ENCODE measurements around the gene NAPA. TPM values are rescaled to one million over a fixed set of nuclear protein-coding genes. Genes with fewer than 3 reads are reported as not detected.

The NAPA gene
- total RNA-seq, 4 donors from 2014 or later, result 146 to 354 (median 213) TPM

DNA sequence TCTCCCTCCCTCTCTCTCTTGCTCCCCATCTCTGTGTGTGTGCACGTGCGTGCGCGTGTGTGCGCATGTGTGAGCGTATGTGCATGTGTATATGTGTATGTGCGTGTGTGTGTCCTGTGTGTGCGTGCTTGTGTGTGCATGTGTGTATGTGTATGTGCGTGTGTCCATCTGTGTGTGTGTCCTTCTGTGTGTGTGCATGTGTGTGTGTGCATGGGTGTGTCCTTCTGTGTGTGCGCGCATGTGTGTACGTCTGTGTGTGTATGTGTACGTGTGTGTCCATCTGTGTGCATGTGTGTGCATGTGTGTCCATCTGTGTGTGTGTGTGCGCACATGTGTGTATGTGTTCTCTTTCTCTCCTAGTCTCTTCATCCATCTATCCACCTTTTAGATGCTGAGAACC lies 55.4 kb downstream of the NAPA start:
- peaks cover 11% of the 10 kb centered on the region for H3K27me3 ChIP-seq
- 84% methylated on average over 14 of the region's 14 CpGs for WGBS, 2 donors
- DNase-seq, result no peak
- H3K36me3 ChIP-seq, result no peaks in the 10 kb centered on the region
- H3K27ac ChIP-seq, result no peak overlapping the region
- intact Hi-C loops (cut with DNase I), result no loop called here
- TF ChIP-seq, protein P1, sequence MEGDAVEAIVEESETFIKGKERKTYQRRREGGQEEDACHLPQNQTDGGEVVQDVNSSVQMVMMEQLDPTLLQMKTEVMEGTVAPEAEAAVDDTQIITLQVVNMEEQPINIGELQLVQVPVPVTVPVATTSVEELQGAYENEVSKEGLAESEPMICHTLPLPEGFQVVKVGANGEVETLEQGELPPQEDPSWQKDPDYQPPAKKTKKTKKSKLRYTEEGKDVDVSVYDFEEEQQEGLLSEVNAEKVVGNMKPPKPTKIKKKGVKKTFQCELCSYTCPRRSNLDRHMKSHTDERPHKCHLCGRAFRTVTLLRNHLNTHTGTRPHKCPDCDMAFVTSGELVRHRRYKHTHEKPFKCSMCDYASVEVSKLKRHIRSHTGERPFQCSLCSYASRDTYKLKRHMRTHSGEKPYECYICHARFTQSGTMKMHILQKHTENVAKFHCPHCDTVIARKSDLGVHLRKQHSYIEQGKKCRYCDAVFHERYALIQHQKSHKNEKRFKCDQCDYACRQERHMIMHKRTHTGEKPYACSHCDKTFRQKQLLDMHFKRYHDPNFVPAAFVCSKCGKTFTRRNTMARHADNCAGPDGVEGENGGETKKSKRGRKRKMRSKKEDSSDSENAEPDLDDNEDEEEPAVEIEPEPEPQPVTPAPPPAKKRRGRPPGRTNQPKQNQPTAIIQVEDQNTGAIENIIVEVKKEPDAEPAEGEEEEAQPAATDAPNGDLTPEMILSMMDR (IDR thresholded peaks at IDR 0.05), result no peak
- TF ChIP-seq POLR2A (IDR thresholded peaks at IDR 0.05), result no peak
- H3K4me3 ChIP-seq (replicated peaks in 1 of 3), result no peak overlapping the region
- H3K9me3 ChIP-seq, result no peaks in the 10 kb centered on the region
- peaks cover 0 to 6% of the 10 kb centered on the region in 2 donors for H3K4me1 ChIP-seq

DNA sequence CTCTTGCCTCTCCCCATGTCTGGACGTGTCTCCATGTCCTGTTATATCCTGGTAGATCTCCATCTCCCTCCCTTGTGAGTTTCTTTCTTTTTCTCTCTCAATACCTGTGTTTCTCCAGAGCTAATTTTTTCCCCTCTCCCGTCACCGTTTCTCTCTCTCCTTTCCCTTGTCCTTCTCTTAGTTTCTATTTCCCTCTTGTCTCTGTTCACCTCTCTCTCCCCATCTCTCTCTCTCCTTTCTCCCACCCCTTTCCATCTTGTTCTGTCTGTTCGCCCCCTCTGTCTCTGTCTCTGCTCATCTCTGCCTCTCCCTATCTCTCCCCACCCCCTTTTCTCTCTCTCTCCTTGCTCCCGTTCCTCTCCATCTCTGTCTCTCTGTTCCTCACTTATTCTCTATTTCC lies 56.2 kb downstream of the NAPA start:
- WGBS, 2 donors, result 25 to 30% methylated on average over 5 of the region's 5 CpGs
- no peak for DNase-seq
- TF ChIP-seq, protein P1 (IDR thresholded peaks at IDR 0.05), result no peak
- no peak for TF ChIP-seq POLR2A (IDR thresholded peaks at IDR 0.05)
- intact Hi-C loops (cut with DNase I), result no loop called here
- Histone ChIP-seq H3K27ac (no peak overlapping the region), H3K27me3 (peaks cover 11% of the 10 kb centered on the region), H3K4me1 (peaks cover 0 to 6% of the 10 kb centered on the region in 2 donors), H3K36me3 (no peaks in the 10 kb centered on the region), H3K4me3 (replicated peaks in 1 of 3) (no peak overlapping the region), H3K9me3 (no peaks in the 10 kb centered on the region)

DNA sequence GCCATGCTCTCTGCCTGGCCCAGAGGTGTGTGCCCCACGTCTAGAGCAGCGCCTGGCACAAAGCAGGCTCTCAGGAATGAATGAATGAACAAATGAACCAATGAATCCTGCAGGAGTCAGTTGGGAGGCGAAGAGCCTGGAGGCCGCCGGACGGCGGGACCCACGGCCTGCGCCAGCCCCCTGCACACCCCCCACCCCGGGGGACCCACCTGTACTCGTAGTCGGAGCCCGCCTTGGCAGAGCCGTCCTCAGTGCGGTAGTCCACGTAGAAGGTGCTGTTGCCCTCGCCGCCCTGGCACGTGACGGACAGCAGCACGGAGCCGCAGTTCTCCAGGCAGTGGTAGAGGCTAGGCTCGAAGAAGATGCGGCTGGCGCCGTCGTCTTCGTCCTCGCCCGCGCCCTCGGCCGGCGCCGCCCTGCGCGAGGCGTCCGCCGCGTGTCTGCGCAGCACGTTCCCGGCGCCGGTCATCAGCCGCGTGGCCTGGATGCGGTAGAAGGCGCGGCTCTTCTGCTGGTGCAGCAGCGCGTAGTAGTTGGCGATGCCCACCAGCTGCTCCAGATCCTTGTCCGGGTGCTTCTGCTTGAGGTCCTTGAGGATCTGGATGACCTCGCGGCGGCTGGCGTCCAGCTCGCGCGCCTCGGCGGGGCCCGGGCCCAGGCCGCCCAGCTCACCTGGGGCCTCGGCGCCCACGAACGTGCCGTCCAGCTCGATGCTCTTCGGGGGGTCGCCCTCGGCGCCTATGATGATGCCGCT lies 58.0 kb downstream of the NAPA start:
- Histone ChIP-seq H3K27me3 (peaks cover 11% of the 10 kb centered on the region), H3K9me3 (no peaks in the 10 kb centered on the region), H3K36me3 (no peaks in the 10 kb centered on the region), H3K4me1 (peaks cover 0 to 6% of the 10 kb centered on the region in 2 donors), H3K4me3 (replicated peaks in 1 of 3) (no peak overlapping the region), H3K27ac (no peak overlapping the region)
- TF ChIP-seq, protein P1 (IDR thresholded peaks at IDR 0.05), result no peak
- no peak for TF ChIP-seq POLR2A (IDR thresholded peaks at IDR 0.05)
- intact Hi-C loops (cut with DNase I), result no loop called here
- 53 to 86% methylated on average over 5 to 19 of the region's 77 CpGs for WGBS, 2 donors
- DNase-seq, result no peak

DNA sequence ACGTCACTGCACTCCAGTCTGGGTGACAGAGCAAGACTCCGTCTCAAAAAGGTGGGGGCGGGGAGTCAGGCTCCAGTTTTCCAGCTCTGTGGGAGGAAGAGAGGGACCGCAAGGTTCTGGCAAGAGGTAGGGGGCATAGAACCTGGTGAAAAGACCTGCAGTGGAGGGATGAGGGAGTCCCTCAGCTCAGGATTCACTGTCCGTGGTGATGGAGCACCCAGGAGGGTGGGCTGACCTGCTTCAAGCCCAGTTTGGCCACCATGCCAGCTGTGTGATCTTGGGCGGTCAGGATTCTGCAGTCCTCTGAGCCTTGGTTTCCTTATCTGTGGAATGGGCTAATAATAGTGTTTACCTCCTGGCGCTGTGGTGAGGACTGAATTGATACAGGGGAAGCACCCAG lies 64.4 kb downstream of the NAPA start:
- DNase-seq, result no peak
- intact Hi-C loops (cut with DNase I), result no loop called here
- TF ChIP-seq, protein P1 (IDR thresholded peaks at IDR 0.05), result no peak
- TF ChIP-seq POLR2A (IDR thresholded peaks at IDR 0.05), result no peak
- no peaks in the 10 kb centered on the region for H3K36me3 ChIP-seq
- H3K9me3 ChIP-seq, result no peaks in the 10 kb centered on the region
- 52 to 59% methylated on average over 7 of the region's 7 CpGs for WGBS, 2 donors
- H3K27ac ChIP-seq, result no peak overlapping the region
- H3K27me3 ChIP-seq, result peaks cover 19% of the 10 kb centered on the region
- H3K4me3 ChIP-seq (replicated peaks in 1 of 3), result no peak overlapping the region
- peaks cover 4 to 23% of the 10 kb centered on the region in 2 donors for H3K4me1 ChIP-seq

DNA sequence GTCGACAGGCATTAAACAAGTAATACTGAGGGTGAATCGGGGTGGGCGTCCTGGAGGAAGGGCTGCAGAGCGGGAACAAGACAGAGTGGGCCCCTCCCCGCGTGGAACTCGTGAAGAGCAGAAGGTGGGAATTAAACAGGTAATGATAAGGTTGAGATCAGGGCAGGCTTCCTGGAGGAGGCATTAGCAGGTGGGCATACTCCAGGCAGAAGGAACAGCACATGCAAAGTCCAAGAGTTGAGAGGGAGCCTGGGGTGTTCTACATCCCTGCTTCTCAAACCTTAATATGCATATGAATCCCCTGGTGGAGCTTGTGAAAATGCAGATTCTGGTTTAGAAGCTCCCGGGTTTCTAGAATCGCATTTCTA lies 66.5 kb downstream of the NAPA start:
- 28 to 30% methylated on average over 9 of the region's 9 CpGs for WGBS, 2 donors
- Histone ChIP-seq H3K4me1 (peaks cover 4 to 23% of the 10 kb centered on the region in 2 donors), H3K9me3 (no peaks in the 10 kb centered on the region), H3K36me3 (no peaks in the 10 kb centered on the region), H3K27me3 (peaks cover 32% of the 10 kb centered on the region), H3K27ac (no peak overlapping the region), H3K4me3 (replicated peaks in 1 of 3) (no peak overlapping the region)
- intact Hi-C loops (cut with DNase I), result no loop called here
- no peak for DNase-seq
- TF ChIP-seq, protein P1 (IDR thresholded peaks at IDR 0.05), result no peak
- no peak for TF ChIP-seq POLR2A (IDR thresholded peaks at IDR 0.05)

All from thyroid gland (tissue), 4 donors.